GM18861 (cell line): ENCODE measurements around the gene B4GALNT4.
"Not testable (repeated sequence)": the region's sequence is repeated elsewhere in the genome, so short reads cannot be mapped to it uniquely, and the experiment has no call there.

Source experiments
- ATAC-seq: cut with Tn5 transposase; IDR thresholded peaks from one replicate; pipeline ENCODE4 v1.9.1; 2021; ENCODE audit not compliant: unreplicated experiment

The B4GALNT4 gene

GRCh38 chr11:335779-336658 lies 33.3 kb upstream of the B4GALNT4 start:
- no peak for ATAC-seq

GRCh38 chr11:336659-337198 lies 32.6 kb upstream of the B4GALNT4 start:
- ATAC-seq = no peak

- ATAC-seq = no peak
Observed at GRCh38 chr11:337711-338110, 31.6 kb upstream of the B4GALNT4 start.

- no peak for ATAC-seq
Observed at GRCh38 chr11:339963-340362, 29.3 kb upstream of the B4GALNT4 start.

GRCh38 chr11:340539-341512 lies 28.5 kb upstream of the B4GALNT4 start:
- ATAC-seq = no peak

- no peak for ATAC-seq
Observed at GRCh38 chr11:342328-342727, 27.0 kb upstream of the B4GALNT4 start.

GRCh38 chr11:344836-345578 lies 24.3 kb upstream of the B4GALNT4 start:
- no peak for ATAC-seq

GRCh38 chr11:346529-346928 lies 22.8 kb upstream of the B4GALNT4 start:
- ATAC-seq = no peak

GRCh38 chr11:349270-349954 lies 19.9 kb upstream of the B4GALNT4 start:
- not testable (repeated sequence) for ATAC-seq

- ATAC-seq = not testable (repeated sequence)
Observed at GRCh38 chr11:350033-350722, 19.1 kb upstream of the B4GALNT4 start.

GRCh38 chr11:350723-351255 lies 18.5 kb upstream of the B4GALNT4 start:
- no peak for ATAC-seq

- no peak for ATAC-seq
Observed at GRCh38 chr11:351411-351810, 17.9 kb upstream of the B4GALNT4 start.

GRCh38 chr11:352456-353031 lies 16.8 kb upstream of the B4GALNT4 start:
- no peak for ATAC-seq

- ATAC-seq = no peak
Observed at GRCh38 chr11:353179-353873, 16.0 kb upstream of the B4GALNT4 start.

- ATAC-seq = no peak
Observed at GRCh38 chr11:355581-356458, 13.5 kb upstream of the B4GALNT4 start.

- ATAC-seq = no peak
Observed at GRCh38 chr11:356610-357009, 12.7 kb upstream of the B4GALNT4 start.

- no peak for ATAC-seq
Observed at GRCh38 chr11:357582-357981, 11.7 kb upstream of the B4GALNT4 start.
